HCT116 (cell line): Measurements from ENCODE around the gene PREX1. TPM values are rescaled to one million over a fixed set of nuclear protein-coding genes. Genes with fewer than 3 reads are reported as not detected.

ENCODE experiments used
- ATAC-seq: fragments of 200-7000 bp; cut with Tn5 transposase; 2 replicates; pipeline ENCODE4 v1.9.1; 2020; ENCODE audit warnings: mild to moderate bottlenecking, moderate library complexity
- BruUV-seq: library from RNA; stranded (reverse); fragments of 400-500 nt; replicated peaks from 2 replicates; lab custom pipeline; 2021; lab: Mats Ljungman, UMichigan
- CTCF ChIA-PET: fragments of 300-600 bp; sonication (Branson Sonifier 250); formaldehyde crosslinking; loops from one replicate; lab custom pipeline; 2021; ENCODE audit warnings: antibody characterized with exemption; lab: Charles Lee
- POLR2A ChIA-PET: fragments of 300-600, 350-600 bp; sonication (Branson Sonifier 250); formaldehyde crosslinking; loops from one replicate; lab custom pipeline; 2021; ENCODE audit warnings: antibody characterized with exemption; lab: Charles Lee
- RAD21 ChIA-PET, 2 experiments: fragments of 300-600 bp; sonication (Branson Sonifier 250); formaldehyde crosslinking; loops; one replicate each; lab custom pipeline; 2023; ENCODE audit warnings: low total read pairs in 2 of 2; ENCODE audit not compliant: uncharacterized antibody in 2 of 2, unreplicated experiment in 2 of 2, low non-redundant PET in 1 of 2; lab: Charles Lee
- DNase-seq: peaks from one replicate; pipeline ENCODE4 v3.0.0-alpha.2; 2010; ENCODE audit warnings: low read depth, low spot score
- H2AFZ ChIP-seq: fragments of 200-600 bp; shearing (Covaris generic), sonication (generic); 2 replicates; pipeline ENCODE4 v1.6.1; 2017; ENCODE audit warnings: low read depth, mixed run types, mixed read lengths, antibody characterized with exemption, low read length; ENCODE audit not compliant: poor library complexity, severe bottlenecking
- H3K27ac ChIP-seq: 2 replicates; pipeline ENCODE4 v1.5.1; 2012; ENCODE audit warnings: low read depth, low read length
- H3K27me3 ChIP-seq: fragments of 200-600 bp; sonication (generic); 2 replicates; pipeline ENCODE4 v1.6.1; 2016; ENCODE audit warnings: mixed run types, low read length, mixed read lengths; ENCODE audit not compliant: insufficient read depth
- H3K36me3 ChIP-seq, 2 experiments: fragments of 200-500 bp in 1 of 2; fragments of 200-600 bp in 1 of 2; sonication (Bioruptor generic) in 1 of 2; sonication (generic) in 1 of 2; 2 replicates each; pipeline versions ENCODE4 v1.5.1 to v1.6.1; 2014 to 2016; ENCODE audit warnings: low read length in 2 of 2, inconsistent platforms in 1 of 2, mixed read lengths in 1 of 2, mixed run types in 1 of 2; ENCODE audit not compliant: insufficient read depth in 2 of 2, control insufficient read depth in 1 of 2
- H3K4me1 ChIP-seq, 2 experiments: fragments of 200-600 bp in 1 of 2; sonication (generic) in 1 of 2; 2 replicates each; pipeline versions ENCODE4 v1.5.1 to v1.6.1; 2012 to 2017; ENCODE audit warnings: low read length in 2 of 2, inconsistent platforms in 1 of 2, mild to moderate bottlenecking in 1 of 2, mixed read lengths in 1 of 2, mixed run types in 1 of 2, moderate library complexity in 1 of 2; ENCODE audit not compliant: insufficient read depth in 2 of 2, control insufficient read depth in 1 of 2
- H3K4me2 ChIP-seq: fragments of 200-600 bp; sonication (generic); 2 replicates; pipeline ENCODE4 v1.6.1; 2017; ENCODE audit warnings: mixed run types, low read length, mixed read lengths
- H3K4me3 ChIP-seq, 2 experiments: fragments of 200-600 bp in 1 of 2; sonication (generic) in 1 of 2; replicated peaks in 1 of 2; 2 replicates each; pipeline ENCODE4 v1.5.1; 2011 to 2016; ENCODE audit warnings: low read length in 2 of 2, control low read depth in 1 of 2, low read depth in 1 of 2, mild to moderate bottlenecking in 1 of 2, mixed read lengths in 1 of 2, mixed run types in 1 of 2
- H3K79me2 ChIP-seq: fragments of 200-600 bp; sonication (generic); 2 replicates; pipeline ENCODE4 v1.6.1; 2017; ENCODE audit warnings: mild to moderate bottlenecking, mixed run types, low read length, moderate library complexity, mixed read lengths; ENCODE audit not compliant: insufficient read depth
- H3K9ac ChIP-seq: fragments of 200-600 bp; sonication (generic); 2 replicates; pipeline ENCODE4 v1.6.1; 2016; ENCODE audit warnings: low read length, mixed read lengths
- H3K9me2 ChIP-seq: fragments of 200-600 bp; sonication (generic), shearing (Covaris generic); 2 replicates; pipeline ENCODE4 v1.6.1; 2017; ENCODE audit warnings: mixed run types, mild to moderate bottlenecking, moderate library complexity; ENCODE audit not compliant: insufficient read depth
- H3K9me3 ChIP-seq, 2 experiments: fragments of 200-500 bp in 1 of 2; fragments of 200-600 bp in 1 of 2; sonication (Bioruptor generic) in 1 of 2; sonication (generic) in 1 of 2; 2 replicates each; pipeline ENCODE4 v1.6.1; 2014 to 2017; ENCODE audit warnings: low read length in 2 of 2, mixed read lengths in 2 of 2, inconsistent platforms in 1 of 2, low read depth in 1 of 2, mild to moderate bottlenecking in 1 of 2, mixed run types in 1 of 2, moderate library complexity in 1 of 2; ENCODE audit not compliant: control insufficient read depth in 1 of 2, insufficient read depth in 1 of 2
- H4K20me1 ChIP-seq: fragments of 200-600 bp; sonication (generic), shearing (Covaris generic); 2 replicates; pipeline ENCODE4 v1.6.1; 2017; ENCODE audit warnings: mixed run types, mild to moderate bottlenecking, moderate library complexity; ENCODE audit not compliant: insufficient read depth
- CBX3 ChIP-seq: IDR thresholded peaks from 2 replicates; pipeline ENCODE4 v1.6.1; 2012; ENCODE audit warnings: low read depth
- CEBPB ChIP-seq: IDR thresholded peaks from 2 replicates; pipeline ENCODE4 v1.6.1; 2012; ENCODE audit warnings: low read depth
- EGR1 ChIP-seq: IDR thresholded peaks from 2 replicates; pipeline ENCODE4 v1.6.1; 2012; ENCODE audit warnings: low read depth
- ELF1 ChIP-seq: IDR thresholded peaks from 2 replicates; pipeline ENCODE4 v1.6.1; 2012; ENCODE audit warnings: low read depth, borderline replicate concordance
- EZH2phosphoT487 ChIP-seq: fragments of 200-600 bp; IDR thresholded peaks from 2 replicates; pipeline ENCODE4 v1.6.1; 2018; ENCODE audit warnings: antibody characterized with exemption, borderline replicate concordance
- FOSL1 ChIP-seq: IDR thresholded peaks from 2 replicates; pipeline ENCODE4 v1.6.1; 2012; ENCODE audit warnings: low read depth
- JUND ChIP-seq: IDR thresholded peaks from 2 replicates; pipeline ENCODE4 v1.6.1; 2012
- POLR2A ChIP-seq: IDR thresholded peaks from 2 replicates; pipeline ENCODE4 v1.7.0; 2011; ENCODE audit warnings: borderline replicate concordance; ENCODE audit not compliant: insufficient read depth, insufficient read length; ENCODE audit errors: extremely low read depth
- POLR2AphosphoS5 ChIP-seq: IDR thresholded peaks from 2 replicates; pipeline ENCODE4 v1.6.1; 2011; ENCODE audit warnings: mild to moderate bottlenecking, low read depth, low read length, moderate library complexity
- SIN3A ChIP-seq: IDR thresholded peaks from 2 replicates; pipeline ENCODE4 v1.6.1; 2012; ENCODE audit warnings: low read depth
- SP1 ChIP-seq: IDR thresholded peaks from 2 replicates; pipeline ENCODE4 v1.6.1; 2012; ENCODE audit warnings: low read depth
- SRF ChIP-seq: IDR thresholded peaks from 2 replicates; pipeline ENCODE4 v1.6.1; 2012; ENCODE audit warnings: low read depth
- TCF7L2 ChIP-seq: IDR thresholded peaks from 2 replicates; pipeline ENCODE4 v1.7.0; 2011; ENCODE audit warnings: borderline replicate concordance, inconsistent platforms; ENCODE audit not compliant: insufficient read depth, insufficient read length; ENCODE audit errors: extremely low read depth
- ZFX ChIP-seq: fragments of 450-650 bp; IDR thresholded peaks from 2 replicates; pipeline ENCODE4 v1.6.1; 2017
- ZNF274 ChIP-seq: fragments of 200-500 bp; sonication (Bioruptor generic); IDR thresholded peaks from 2 replicates; pipeline ENCODE4 v1.6.1; 2014; ENCODE audit warnings: mild to moderate bottlenecking, low read depth, low read length, inconsistent platforms
- intact Hi-C: fragments of 100-400 bp; cut with micrococcal nuclease; formaldehyde crosslinking; loops from 2 replicates; pipeline ENCODE4 v1.10.0; 2022
- total RNA-seq: library from RNA; stranded (reverse); gene quantifications from one replicate; pipeline ENCODE4 v1.2.1, GENCODE V29; 2021; ENCODE audit not compliant: unreplicated experiment
- TF ChIP-seq, protein P1 (sequence below): IDR thresholded peaks from 2 replicates; pipeline ENCODE4 v1.6.1; 2012
- TF ChIP-seq, protein P2 (sequence below), 3 experiments: fragments of 200-600 bp in 1 of 3; sonication (generic) in 1 of 3; IDR thresholded peaks in 2 of 3; conservative IDR thresholded peaks in 1 of 3; 2 replicates each; pipeline ENCODE4 v1.5.1; 2012 to 2017; ENCODE audit warnings: low read depth in 2 of 3, low read length in 2 of 3, antibody characterized with exemption in 1 of 3, borderline replicate concordance in 1 of 3, control low read depth in 1 of 3, mild to moderate bottlenecking in 1 of 3, mixed read lengths in 1 of 3, mixed run types in 1 of 3, moderate library complexity in 1 of 3; ENCODE audit not compliant: insufficient read depth in 1 of 3
- TF ChIP-seq, protein P3 (sequence below): IDR thresholded peaks from 2 replicates; pipeline ENCODE4 v1.6.1; 2012; ENCODE audit warnings: low read depth

Gene PREX1
- total RNA-seq, 1 experiment from 2014 or later: 6.1 TPM

DNA sequence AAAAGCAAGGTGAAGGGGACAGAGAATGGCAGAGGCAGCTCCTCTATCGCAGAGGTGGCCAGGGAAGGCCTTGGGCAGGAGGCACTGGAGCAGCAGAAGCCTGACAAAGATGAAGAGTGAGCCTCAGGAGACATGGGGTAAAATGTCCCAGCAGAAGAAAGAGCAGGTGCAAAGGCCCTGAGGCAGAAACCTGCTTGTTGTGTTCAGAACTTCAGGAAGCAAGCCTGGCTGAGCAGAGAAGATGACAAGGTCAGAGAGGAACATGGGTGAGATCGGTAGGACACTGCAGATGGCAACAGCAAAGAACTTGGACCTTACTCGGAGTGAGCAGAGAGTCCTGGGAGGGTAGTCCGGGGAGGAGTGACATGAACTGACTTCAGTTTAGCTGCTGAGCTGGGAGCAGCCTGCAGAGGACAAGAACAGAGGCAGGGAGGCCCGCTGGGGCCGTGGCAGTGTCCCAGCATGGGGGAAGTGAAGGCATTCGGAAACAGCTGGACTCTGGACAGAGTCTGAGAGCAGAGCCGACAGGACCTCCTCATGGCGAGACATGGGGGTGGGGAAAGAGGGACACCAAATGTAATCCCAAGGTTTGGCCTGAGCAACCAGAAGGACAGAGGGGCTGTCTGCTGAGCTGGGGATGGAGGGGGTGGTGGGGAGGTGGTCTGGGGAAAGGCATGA is 106.3 kb downstream of the PREX1 start:
- Histone ChIP-seq H3K79me2 (no peaks in the 10 kb centered on the region), H3K4me2 (no peak overlapping the region), H3K36me3 (no peaks in the 10 kb centered on the region), H3K9ac (no peak overlapping the region), H3K4me1 (peaks cover 0 to 5% of the 10 kb centered on the region in 2 experiments; a peak in 2 of 4 replicates), H3K9me3 (no peaks in the 10 kb centered on the region), H3K27ac (no peak overlapping the region), H2AFZ (no peak overlapping the region), H3K9me2 (no peaks in the 10 kb centered on the region), H3K27me3 (no peaks in the 10 kb centered on the region), H3K4me3 (no peak overlapping the region), H4K20me1 (no peaks in the 10 kb centered on the region)
- BruUV-seq: no TSS peak
- no peak for DNase-seq
- no peak for ATAC-seq
- RAD21 ChIA-PET: no interaction called here
- POLR2A ChIA-PET: no interaction called here
- intact Hi-C loops: no loop called here
- TF ChIP-seq, protein P1, sequence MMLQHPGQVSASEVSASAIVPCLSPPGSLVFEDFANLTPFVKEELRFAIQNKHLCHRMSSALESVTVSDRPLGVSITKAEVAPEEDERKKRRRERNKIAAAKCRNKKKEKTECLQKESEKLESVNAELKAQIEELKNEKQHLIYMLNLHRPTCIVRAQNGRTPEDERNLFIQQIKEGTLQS: no peak
- TF ChIP-seq, protein P2, sequence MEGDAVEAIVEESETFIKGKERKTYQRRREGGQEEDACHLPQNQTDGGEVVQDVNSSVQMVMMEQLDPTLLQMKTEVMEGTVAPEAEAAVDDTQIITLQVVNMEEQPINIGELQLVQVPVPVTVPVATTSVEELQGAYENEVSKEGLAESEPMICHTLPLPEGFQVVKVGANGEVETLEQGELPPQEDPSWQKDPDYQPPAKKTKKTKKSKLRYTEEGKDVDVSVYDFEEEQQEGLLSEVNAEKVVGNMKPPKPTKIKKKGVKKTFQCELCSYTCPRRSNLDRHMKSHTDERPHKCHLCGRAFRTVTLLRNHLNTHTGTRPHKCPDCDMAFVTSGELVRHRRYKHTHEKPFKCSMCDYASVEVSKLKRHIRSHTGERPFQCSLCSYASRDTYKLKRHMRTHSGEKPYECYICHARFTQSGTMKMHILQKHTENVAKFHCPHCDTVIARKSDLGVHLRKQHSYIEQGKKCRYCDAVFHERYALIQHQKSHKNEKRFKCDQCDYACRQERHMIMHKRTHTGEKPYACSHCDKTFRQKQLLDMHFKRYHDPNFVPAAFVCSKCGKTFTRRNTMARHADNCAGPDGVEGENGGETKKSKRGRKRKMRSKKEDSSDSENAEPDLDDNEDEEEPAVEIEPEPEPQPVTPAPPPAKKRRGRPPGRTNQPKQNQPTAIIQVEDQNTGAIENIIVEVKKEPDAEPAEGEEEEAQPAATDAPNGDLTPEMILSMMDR (IDR thresholded peaks at IDR 0.05 in 2 of 3, conservative IDR thresholded peaks at IDR 0.05 in 1 of 3; ENCODE audit: borderline replicate concordance in 1 of 3, insufficient read depth in 1 of 3, low read depth in 2 of 3, low read length in 2 of 3): no peak
- no peak for TF ChIP-seq TCF7L2
- no peak for TF ChIP-seq CBX3
- TF ChIP-seq ZNF274: no peak
- TF ChIP-seq POLR2A: no peak
- no peak for TF ChIP-seq SP1
- TF ChIP-seq ELF1: no peak
- TF ChIP-seq POLR2AphosphoS5: no peak
- TF ChIP-seq EGR1: no peak
- TF ChIP-seq CEBPB: no peak
- no peak for TF ChIP-seq SIN3A
- no peak for TF ChIP-seq EZH2phosphoT487
- TF ChIP-seq FOSL1: no peak
- TF ChIP-seq SRF: no peak
- TF ChIP-seq, protein P3, sequence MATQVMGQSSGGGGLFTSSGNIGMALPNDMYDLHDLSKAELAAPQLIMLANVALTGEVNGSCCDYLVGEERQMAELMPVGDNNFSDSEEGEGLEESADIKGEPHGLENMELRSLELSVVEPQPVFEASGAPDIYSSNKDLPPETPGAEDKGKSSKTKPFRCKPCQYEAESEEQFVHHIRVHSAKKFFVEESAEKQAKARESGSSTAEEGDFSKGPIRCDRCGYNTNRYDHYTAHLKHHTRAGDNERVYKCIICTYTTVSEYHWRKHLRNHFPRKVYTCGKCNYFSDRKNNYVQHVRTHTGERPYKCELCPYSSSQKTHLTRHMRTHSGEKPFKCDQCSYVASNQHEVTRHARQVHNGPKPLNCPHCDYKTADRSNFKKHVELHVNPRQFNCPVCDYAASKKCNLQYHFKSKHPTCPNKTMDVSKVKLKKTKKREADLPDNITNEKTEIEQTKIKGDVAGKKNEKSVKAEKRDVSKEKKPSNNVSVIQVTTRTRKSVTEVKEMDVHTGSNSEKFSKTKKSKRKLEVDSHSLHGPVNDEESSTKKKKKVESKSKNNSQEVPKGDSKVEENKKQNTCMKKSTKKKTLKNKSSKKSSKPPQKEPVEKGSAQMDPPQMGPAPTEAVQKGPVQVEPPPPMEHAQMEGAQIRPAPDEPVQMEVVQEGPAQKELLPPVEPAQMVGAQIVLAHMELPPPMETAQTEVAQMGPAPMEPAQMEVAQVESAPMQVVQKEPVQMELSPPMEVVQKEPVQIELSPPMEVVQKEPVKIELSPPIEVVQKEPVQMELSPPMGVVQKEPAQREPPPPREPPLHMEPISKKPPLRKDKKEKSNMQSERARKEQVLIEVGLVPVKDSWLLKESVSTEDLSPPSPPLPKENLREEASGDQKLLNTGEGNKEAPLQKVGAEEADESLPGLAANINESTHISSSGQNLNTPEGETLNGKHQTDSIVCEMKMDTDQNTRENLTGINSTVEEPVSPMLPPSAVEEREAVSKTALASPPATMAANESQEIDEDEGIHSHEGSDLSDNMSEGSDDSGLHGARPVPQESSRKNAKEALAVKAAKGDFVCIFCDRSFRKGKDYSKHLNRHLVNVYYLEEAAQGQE: no peak
- TF ChIP-seq JUND: no peak
- no peak for TF ChIP-seq ZFX
- CTCF ChIA-PET: no interaction called here
